ENCODE data around the gene SLC35F2. TPM values are rescaled to one million over a fixed set of nuclear protein-coding genes. Genes with fewer than 3 reads are reported as not detected.
"Not testable (repeated sequence)": the region's sequence is repeated elsewhere in the genome, so short reads cannot be mapped to it uniquely, and the experiment has no call there.

SLC35F2 gene
- polyA plus RNA-seq (2013): 17.6 TPM

GRCh38 chr11:107858217-107859070 lies at the start of gene SLC35F2:
SLC35F2 (minus strand) TSS chr11:107858787; CDS start chr11:107858767, 20 bp downstream.
- H3K9me3 ChIP-seq (ENCODE audit: control extremely low read depth in 1 of 5, control insufficient read depth in 4 of 5, insufficient read depth in 2 of 5, low read depth in 1 of 5, low read length in 4 of 5): no peaks in the 10 kb centered on the region
- H3K4me3 ChIP-seq (ENCODE audit: control insufficient read depth in 1 of 7, extremely low read depth in 1 of 7, insufficient read depth in 4 of 7, low read depth in 2 of 7, low read length in 6 of 7): peak within 1 kb of the TSS; percentile 44 to 93 (median 83)
- no peaks in the 10 kb centered on the region for H3K27me3 ChIP-seq (replicated peaks in 2 of 5; ENCODE audit: control insufficient read depth in 4 of 5, insufficient read depth in 5 of 5, low read length in 4 of 5)
- peak within 1 kb of the TSS in 1 of 2 experiments; percentile 43 for H3K27ac ChIP-seq (ENCODE audit: insufficient read depth in 1 of 2, low read depth in 1 of 2, low read length in 2 of 2, poor library complexity in 1 of 2, severe bottlenecking in 2 of 2)
- peak; percentile 79 to 89 (median 83) for DNase-seq
- WGBS (ENCODE audit: insufficient coverage): 0% methylated on average over 63 of the region's 73 CpGs
- peaks cover 0 to 3% (median 0%) of the 10 kb centered on the region in 4 experiments for H3K36me3 ChIP-seq (ENCODE audit: control insufficient read depth in 4 of 4, insufficient read depth in 4 of 4, low read length in 3 of 4)
- ChIA-PET POLR2A (interaction anchor here (0.5 kb wide), 1 partner anchor 33 kb away, joined by 6 read pairs; no protein-coding TSS in a partner anchor), CTCF (interaction anchor here (0.8 to 2.1 kb wide), 2 partner anchors 12 to 18 kb away, joined by 3 to 6 read pairs; no protein-coding TSS in a partner anchor)
- peaks cover 7 to 23% (median 19%) of the 10 kb centered on the region in 4 experiments for H3K4me1 ChIP-seq (ENCODE audit: control extremely low read depth in 1 of 4, control insufficient read depth in 4 of 4, insufficient read depth in 4 of 4, low read length in 3 of 4)

GRCh38 chr11:107908211-107908610 lies 49.6 kb upstream of the SLC35F2 start:
- POLR2A ChIA-PET: interaction anchor here (0.7 kb wide), 1 partner anchor 11 kb away, joined by 3 read pairs; no protein-coding TSS in a partner anchor
- CTCF ChIA-PET: interaction anchor here (2.0 kb wide), 1 partner anchor 9 kb away, joined by 10 read pairs; no protein-coding TSS in a partner anchor
- no peak for DNase-seq

GRCh38 chr11:107898270-107898669 lies 39.7 kb upstream of the SLC35F2 start:
- H3K27ac ChIP-seq (ENCODE audit: insufficient read depth in 1 of 2, low read depth in 1 of 2, low read length in 2 of 2, poor library complexity in 1 of 2, severe bottlenecking in 2 of 2): no peak overlapping the region
- H3K36me3 ChIP-seq (ENCODE audit: control insufficient read depth in 4 of 4, insufficient read depth in 4 of 4, low read length in 3 of 4): no peaks in the 10 kb centered on the region
- H3K4me1 ChIP-seq (ENCODE audit: control extremely low read depth in 1 of 4, control insufficient read depth in 4 of 4, insufficient read depth in 4 of 4, low read length in 3 of 4): no peaks in the 10 kb centered on the region
- H3K9me3 ChIP-seq (ENCODE audit: control extremely low read depth in 1 of 5, control insufficient read depth in 4 of 5, insufficient read depth in 2 of 5, low read depth in 1 of 5, low read length in 4 of 5): no peaks in the 10 kb centered on the region
- no peak overlapping the region for H3K4me3 ChIP-seq (ENCODE audit: control insufficient read depth in 1 of 7, extremely low read depth in 1 of 7, insufficient read depth in 4 of 7, low read depth in 2 of 7, low read length in 6 of 7)
- CTCF ChIA-PET: interaction anchor here (0.6 to 2.7 kb wide), 8 partner anchors 19 to 335 kb away, joined by 3 to 14 read pairs (median 6); no protein-coding TSS in a partner anchor
- H3K27me3 ChIP-seq (replicated peaks in 2 of 5; ENCODE audit: control insufficient read depth in 4 of 5, insufficient read depth in 5 of 5, low read length in 4 of 5): no peaks in the 10 kb centered on the region
- POLR2A ChIA-PET: no interaction called here
- no CpG with 5 or more reads among the region's 1 CpG for WGBS (ENCODE audit: insufficient coverage)
- DNase-seq: peak; percentile 41 to 76 (median 72)

More at GRCh38 chr11:107908211-107908610, 49.6 kb upstream of the SLC35F2 start:
- Histone ChIP-seq H3K27ac (ENCODE audit: insufficient read depth in 1 of 2, low read depth in 1 of 2, low read length in 2 of 2, poor library complexity in 1 of 2, severe bottlenecking in 2 of 2) (no peak overlapping the region), H3K36me3 (ENCODE audit: control insufficient read depth in 4 of 4, insufficient read depth in 4 of 4, low read length in 3 of 4) (no peaks in the 10 kb centered on the region), H3K4me1 (ENCODE audit: control extremely low read depth in 1 of 4, control insufficient read depth in 4 of 4, insufficient read depth in 4 of 4, low read length in 3 of 4) (no peaks in the 10 kb centered on the region), H3K9me3 (ENCODE audit: control extremely low read depth in 1 of 5, control insufficient read depth in 4 of 5, insufficient read depth in 2 of 5, low read depth in 1 of 5, low read length in 4 of 5) (peaks cover 0 to 2% (median 0%) of the 10 kb centered on the region in 5 experiments), H3K4me3 (ENCODE audit: control insufficient read depth in 1 of 7, extremely low read depth in 1 of 7, insufficient read depth in 4 of 7, low read depth in 2 of 7, low read length in 6 of 7) (no peak overlapping the region), H3K27me3 (replicated peaks in 2 of 5; ENCODE audit: control insufficient read depth in 4 of 5, insufficient read depth in 5 of 5, low read length in 4 of 5) (peaks cover 0 to 14% (median 5%) of the 10 kb centered on the region in 5 experiments)
- 78% methylated on average over 20 of the region's 23 CpGs for WGBS (ENCODE audit: insufficient coverage)

DNA sequence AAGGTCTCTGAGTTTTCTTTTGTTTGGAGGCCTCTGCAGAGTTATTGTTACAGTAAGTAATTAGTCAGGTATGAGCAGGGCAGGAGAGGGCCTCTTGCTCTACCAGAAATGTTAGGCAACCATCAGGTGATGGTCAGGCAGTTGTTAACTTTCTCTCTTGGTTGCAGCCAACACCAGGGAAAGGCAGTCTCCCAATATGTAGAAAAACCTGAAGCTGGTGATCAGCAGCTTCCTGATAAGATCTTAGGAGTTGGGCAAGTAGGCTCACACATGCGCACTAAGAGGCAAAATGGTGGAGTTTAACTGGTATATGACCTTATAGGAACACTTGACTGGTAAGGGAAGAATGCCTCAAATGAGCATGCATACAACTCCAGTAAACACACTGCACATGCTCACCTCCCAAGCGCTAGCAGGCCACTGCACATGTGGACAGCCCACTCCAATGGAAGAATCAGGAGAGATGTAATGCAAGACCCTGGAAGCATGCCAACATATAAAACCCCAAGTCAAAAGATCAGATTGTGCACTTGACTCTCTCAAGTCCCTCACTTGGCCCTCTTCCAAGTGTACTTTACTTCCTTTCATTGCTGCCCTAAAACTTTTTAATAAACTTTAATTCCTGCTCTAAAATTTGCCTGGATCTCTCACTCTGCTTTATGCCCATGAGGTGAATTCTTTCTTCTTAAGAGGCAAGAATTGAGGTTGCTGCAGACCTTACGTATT lies 23.7 kb upstream of the SLC35F2 start:
- H3K4me1 ChIP-seq (ENCODE audit: control extremely low read depth in 1 of 4, control insufficient read depth in 4 of 4, insufficient read depth in 4 of 4, low read length in 3 of 4): no peaks in the 10 kb centered on the region

GRCh38 chr11:107881471-107881870 lies 22.9 kb upstream of the SLC35F2 start:
- CTCF ChIA-PET; H3K27ac ChIP-seq (ENCODE audit: insufficient read depth in 1 of 2, low read depth in 1 of 2, low read length in 2 of 2, poor library complexity in 1 of 2, severe bottlenecking in 2 of 2); H3K4me1 ChIP-seq (ENCODE audit: control extremely low read depth in 1 of 4, control insufficient read depth in 4 of 4, insufficient read depth in 4 of 4, low read length in 3 of 4); H3K9me3 ChIP-seq (ENCODE audit: control extremely low read depth in 1 of 5, control insufficient read depth in 4 of 5, insufficient read depth in 2 of 5, low read depth in 1 of 5, low read length in 4 of 5); DNase-seq; H3K36me3 ChIP-seq (ENCODE audit: control insufficient read depth in 4 of 4, insufficient read depth in 4 of 4, low read length in 3 of 4); POLR2A ChIA-PET; H3K27me3 ChIP-seq (replicated peaks in 2 of 5; ENCODE audit: control insufficient read depth in 4 of 5, insufficient read depth in 5 of 5, low read length in 4 of 5); H3K4me3 ChIP-seq (ENCODE audit: control insufficient read depth in 1 of 7, extremely low read depth in 1 of 7, insufficient read depth in 4 of 7, low read depth in 2 of 7, low read length in 6 of 7): not testable (repeated sequence)
- 100% methylated on average over 6 of the region's 9 CpGs for WGBS (ENCODE audit: insufficient coverage)

More for the DNA sequence above, 23.7 kb upstream of the SLC35F2 start:
- WGBS (ENCODE audit: insufficient coverage): no CpG with 5 or more reads among the region's 3 CpGs
- peak in 1 of 3 donors; percentile 3 for DNase-seq
- no peak overlapping the region for H3K27ac ChIP-seq (ENCODE audit: insufficient read depth in 1 of 2, low read depth in 1 of 2, low read length in 2 of 2, poor library complexity in 1 of 2, severe bottlenecking in 2 of 2)
- H3K27me3 ChIP-seq (replicated peaks in 2 of 5; ENCODE audit: control insufficient read depth in 4 of 5, insufficient read depth in 5 of 5, low read length in 4 of 5): no peaks in the 10 kb centered on the region
- peaks cover 0 to 6% (median 0%) of the 10 kb centered on the region in 5 experiments for H3K9me3 ChIP-seq (ENCODE audit: control extremely low read depth in 1 of 5, control insufficient read depth in 4 of 5, insufficient read depth in 2 of 5, low read depth in 1 of 5, low read length in 4 of 5)
- ChIA-PET CTCF (no interaction called here), POLR2A (no interaction called here)
- H3K36me3 ChIP-seq (ENCODE audit: control insufficient read depth in 4 of 4, insufficient read depth in 4 of 4, low read length in 3 of 4): no peaks in the 10 kb centered on the region
- H3K4me3 ChIP-seq (ENCODE audit: control insufficient read depth in 1 of 7, extremely low read depth in 1 of 7, insufficient read depth in 4 of 7, low read depth in 2 of 7, low read length in 6 of 7): no peak overlapping the region

GRCh38 chr11:107876141-107876540 lies 17.6 kb upstream of the SLC35F2 start:
- H3K27me3 ChIP-seq (replicated peaks in 2 of 5; ENCODE audit: control insufficient read depth in 4 of 5, insufficient read depth in 5 of 5, low read length in 4 of 5): no peaks in the 10 kb centered on the region
- H3K4me1 ChIP-seq (ENCODE audit: control extremely low read depth in 1 of 4, control insufficient read depth in 4 of 4, insufficient read depth in 4 of 4, low read length in 3 of 4): no peaks in the 10 kb centered on the region
- H3K9me3 ChIP-seq (ENCODE audit: control extremely low read depth in 1 of 5, control insufficient read depth in 4 of 5, insufficient read depth in 2 of 5, low read depth in 1 of 5, low read length in 4 of 5): peaks cover 0 to 4% (median 0%) of the 10 kb centered on the region in 5 experiments
- POLR2A ChIA-PET: no interaction called here
- CTCF ChIA-PET: no interaction called here
- no peak overlapping the region for H3K27ac ChIP-seq (ENCODE audit: insufficient read depth in 1 of 2, low read depth in 1 of 2, low read length in 2 of 2, poor library complexity in 1 of 2, severe bottlenecking in 2 of 2)
- no peak for DNase-seq
- no peaks in the 10 kb centered on the region for H3K36me3 ChIP-seq (ENCODE audit: control insufficient read depth in 4 of 4, insufficient read depth in 4 of 4, low read length in 3 of 4)
- H3K4me3 ChIP-seq (ENCODE audit: control insufficient read depth in 1 of 7, extremely low read depth in 1 of 7, insufficient read depth in 4 of 7, low read depth in 2 of 7, low read length in 6 of 7): no peak overlapping the region
- no CpG with 5 or more reads among the region's 2 CpGs for WGBS (ENCODE audit: insufficient coverage)
